Fibroblast of mammary gland (primary cell): ENCODE results near the gene AKR1C2.
"Not testable (repeated sequence)": the region's sequence is repeated elsewhere in the genome, so short reads cannot be mapped to it uniquely, and the experiment has no call there.

ENCODE experiments used
- DNase-seq: peaks from one replicate; pipeline ENCODE4 v3.0.0-alpha.2; 2010; ENCODE audit warnings: low read depth
- H3K4me3 ChIP-seq: 2 replicates; pipeline ENCODE4 v1.5.1; 2011; ENCODE audit warnings: low read depth, mild to moderate bottlenecking, low read length, moderate library complexity; ENCODE audit not compliant: control insufficient read depth
- TF ChIP-seq, protein P1 (sequence below): conservative IDR thresholded peaks from 2 replicates; pipeline ENCODE4 v1.5.1; 2011; ENCODE audit warnings: low read depth, low read length, inconsistent platforms; ENCODE audit not compliant: control insufficient read depth, insufficient read depth

AKR1C2 gene

DNA sequence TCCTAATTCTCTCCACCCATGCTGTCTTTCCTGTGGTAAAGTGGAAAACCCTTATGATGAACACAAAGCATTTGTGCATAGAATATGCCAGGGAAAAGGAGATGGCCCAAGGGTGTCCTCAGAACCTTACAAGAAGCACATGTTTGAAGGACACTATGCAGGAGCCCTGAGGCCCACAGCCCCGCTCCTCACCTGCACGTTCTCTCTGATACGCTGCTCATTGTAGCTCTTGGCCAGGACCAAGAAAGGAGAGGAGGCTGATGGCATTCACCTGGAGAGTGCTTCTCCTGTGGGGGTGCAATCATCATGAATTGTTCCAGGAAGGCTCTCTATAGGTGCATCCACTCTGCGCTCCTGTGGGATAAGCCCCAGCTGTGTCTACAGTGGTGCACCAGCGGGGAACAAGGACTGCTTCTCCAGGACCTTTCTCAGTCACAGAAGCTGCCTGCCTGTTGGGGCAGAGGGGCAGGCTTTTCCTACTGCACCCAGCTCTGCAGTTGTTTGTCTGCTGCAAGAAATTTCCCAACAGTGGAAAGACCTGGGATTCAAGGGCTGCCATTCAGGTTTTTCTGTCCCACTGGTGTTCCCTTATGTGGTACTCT, 19.9 kb downstream of the AKR1C2 start:
- TF ChIP-seq, protein P1, sequence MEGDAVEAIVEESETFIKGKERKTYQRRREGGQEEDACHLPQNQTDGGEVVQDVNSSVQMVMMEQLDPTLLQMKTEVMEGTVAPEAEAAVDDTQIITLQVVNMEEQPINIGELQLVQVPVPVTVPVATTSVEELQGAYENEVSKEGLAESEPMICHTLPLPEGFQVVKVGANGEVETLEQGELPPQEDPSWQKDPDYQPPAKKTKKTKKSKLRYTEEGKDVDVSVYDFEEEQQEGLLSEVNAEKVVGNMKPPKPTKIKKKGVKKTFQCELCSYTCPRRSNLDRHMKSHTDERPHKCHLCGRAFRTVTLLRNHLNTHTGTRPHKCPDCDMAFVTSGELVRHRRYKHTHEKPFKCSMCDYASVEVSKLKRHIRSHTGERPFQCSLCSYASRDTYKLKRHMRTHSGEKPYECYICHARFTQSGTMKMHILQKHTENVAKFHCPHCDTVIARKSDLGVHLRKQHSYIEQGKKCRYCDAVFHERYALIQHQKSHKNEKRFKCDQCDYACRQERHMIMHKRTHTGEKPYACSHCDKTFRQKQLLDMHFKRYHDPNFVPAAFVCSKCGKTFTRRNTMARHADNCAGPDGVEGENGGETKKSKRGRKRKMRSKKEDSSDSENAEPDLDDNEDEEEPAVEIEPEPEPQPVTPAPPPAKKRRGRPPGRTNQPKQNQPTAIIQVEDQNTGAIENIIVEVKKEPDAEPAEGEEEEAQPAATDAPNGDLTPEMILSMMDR: no peak
- DNase-seq: no peak
- H3K4me3 ChIP-seq: no peak overlapping the region

DNA sequence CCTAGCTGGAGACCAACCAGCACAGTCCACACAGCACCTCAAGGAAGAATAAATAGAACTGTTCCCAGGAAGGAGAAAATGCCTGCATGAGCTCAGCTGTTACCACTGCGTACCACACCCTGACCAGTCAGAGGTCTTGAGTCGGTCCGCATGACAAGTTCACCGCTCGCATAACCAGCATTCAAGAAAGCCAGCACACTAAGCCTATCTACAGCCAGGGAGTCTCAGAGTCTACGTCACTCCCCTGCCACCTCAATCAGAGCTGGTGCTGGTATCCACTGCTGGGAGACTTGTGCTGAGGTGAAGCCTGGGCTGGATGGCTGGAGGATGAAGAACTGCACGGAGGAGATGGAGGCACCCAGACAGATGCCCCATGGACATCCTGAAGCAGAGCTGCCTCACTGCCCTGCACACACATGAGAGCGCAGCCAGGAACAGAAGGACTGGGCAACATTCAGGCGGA, 20.9 kb downstream of the AKR1C2 start:
- TF ChIP-seq, protein P1: no peak
- H3K4me3 ChIP-seq: no peak overlapping the region
- DNase-seq: peak; percentile 66

DNA sequence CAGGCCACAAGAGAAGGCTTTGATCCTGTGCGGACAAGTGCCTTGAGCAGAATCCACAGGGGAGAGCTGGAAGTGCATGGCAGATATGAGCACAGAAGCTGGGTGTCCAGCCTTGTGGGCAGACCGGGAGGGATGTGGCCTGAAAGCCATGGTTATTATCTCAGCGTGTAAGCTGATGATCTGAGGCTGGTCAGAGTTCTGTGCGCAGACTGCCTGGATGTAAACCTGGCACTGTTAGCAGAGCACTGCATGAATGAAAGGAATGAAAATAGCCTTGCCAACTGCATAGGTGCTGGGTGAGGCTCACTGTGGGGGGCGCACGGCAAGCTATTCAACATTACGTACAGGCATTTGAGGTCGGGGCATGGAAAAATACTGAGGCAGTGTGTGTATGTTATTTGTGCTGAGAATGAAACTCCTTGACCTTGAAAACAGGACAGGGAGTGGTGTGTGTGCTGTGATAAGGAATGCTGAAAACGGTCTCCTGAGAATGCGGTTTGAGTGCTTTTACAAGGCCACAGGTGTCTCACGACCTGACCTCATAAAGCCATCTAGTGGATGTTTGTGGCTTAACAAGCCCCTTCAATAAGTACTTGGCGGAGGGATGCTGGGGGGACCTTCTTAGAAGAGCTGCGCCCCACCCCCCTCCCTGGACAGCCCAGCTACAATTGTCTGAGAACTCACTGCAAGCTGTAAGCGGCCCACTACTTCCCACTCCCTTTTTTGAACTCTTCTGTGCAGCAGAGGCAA, 21.8 kb downstream of the AKR1C2 start:
- DNase-seq: peak; percentile 69
- TF ChIP-seq, protein P1: peak; percentile 52
- H3K4me3 ChIP-seq: no peak overlapping the region

DNA sequence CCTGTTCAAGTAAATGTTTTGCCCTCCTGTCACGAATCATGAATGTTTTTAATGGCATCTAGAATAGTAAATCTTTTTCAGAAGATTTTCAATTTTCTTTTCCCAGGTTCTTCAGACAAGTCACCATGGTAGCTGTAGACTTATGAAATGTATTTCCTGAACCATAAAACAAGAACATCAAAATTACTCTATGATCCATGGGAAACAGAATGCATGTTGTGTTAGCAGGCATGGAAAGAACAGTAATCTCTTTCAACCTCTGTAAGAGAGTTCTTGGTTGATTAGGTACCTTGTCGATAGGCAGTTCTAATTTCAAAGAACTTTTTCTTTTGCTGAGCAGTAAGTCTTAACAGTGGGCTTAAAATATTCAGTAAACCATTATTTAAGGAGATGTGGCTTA, 22.9 kb downstream of the AKR1C2 start:
- no peak for DNase-seq
- TF ChIP-seq, protein P1: no peak
- no peak overlapping the region for H3K4me3 ChIP-seq

DNA sequence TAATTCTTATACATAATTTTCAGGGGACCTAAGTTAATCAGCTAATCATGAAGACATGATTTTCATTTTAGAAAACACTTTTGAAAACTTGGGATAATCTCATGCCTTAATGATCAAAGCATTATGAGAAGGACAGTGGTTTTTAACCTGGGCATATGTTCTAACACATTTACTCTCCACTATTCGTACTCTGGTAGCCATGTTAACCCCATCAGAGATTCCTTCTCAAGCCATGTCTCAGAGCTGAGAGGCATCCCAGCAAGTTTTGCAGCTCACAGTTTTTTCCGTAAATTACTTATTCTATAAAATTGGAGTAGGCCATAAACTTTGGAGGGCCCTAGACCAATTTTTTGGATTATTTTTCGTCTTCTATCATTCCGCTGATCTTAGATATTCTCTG, 24.8 kb downstream of the AKR1C2 start:
- no peak for DNase-seq
- no peak overlapping the region for H3K4me3 ChIP-seq
- TF ChIP-seq, protein P1: no peak

DNA sequence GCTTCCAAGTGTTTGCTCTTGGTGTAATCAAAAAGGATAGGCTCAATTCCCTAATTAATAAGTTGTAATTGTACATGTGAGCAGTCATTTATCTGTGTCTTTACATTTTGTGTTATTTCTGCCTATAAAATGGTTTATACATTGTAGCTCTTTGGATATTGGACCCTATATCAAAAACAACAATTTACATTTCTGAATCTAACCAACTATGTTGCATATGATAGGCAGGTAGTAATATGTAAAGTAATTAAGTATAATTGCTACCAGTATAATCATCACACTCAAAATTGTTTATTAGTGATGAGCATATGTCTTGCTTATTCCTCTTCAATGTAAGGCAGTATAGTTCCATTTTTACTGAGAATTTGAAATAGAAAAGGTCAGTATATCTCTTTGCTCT, 26.6 kb downstream of the AKR1C2 start:
- TF ChIP-seq, protein P1: no peak
- no peak for DNase-seq
- no peak overlapping the region for H3K4me3 ChIP-seq

DNA sequence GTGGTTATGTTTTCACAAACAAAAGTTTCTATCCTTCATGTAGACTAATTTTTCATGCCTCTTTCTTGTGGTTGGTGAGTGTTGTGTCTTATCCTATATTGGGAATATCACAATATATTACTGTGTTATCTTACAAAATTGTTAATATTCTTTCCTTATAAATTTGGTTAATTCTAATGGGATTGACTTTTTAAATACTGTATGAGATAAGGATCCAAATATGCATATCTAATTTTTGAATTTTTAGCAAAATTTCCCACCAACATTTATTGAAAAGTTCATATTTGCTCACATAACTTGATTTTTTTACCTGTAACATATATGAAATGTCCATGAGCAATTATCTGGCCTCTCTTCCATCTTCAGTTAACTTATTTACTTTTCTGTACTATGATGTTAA, 29.3 kb downstream of the AKR1C2 start:
- DNase-seq, H3K4me3 ChIP-seq: not testable (repeated sequence)

DNA sequence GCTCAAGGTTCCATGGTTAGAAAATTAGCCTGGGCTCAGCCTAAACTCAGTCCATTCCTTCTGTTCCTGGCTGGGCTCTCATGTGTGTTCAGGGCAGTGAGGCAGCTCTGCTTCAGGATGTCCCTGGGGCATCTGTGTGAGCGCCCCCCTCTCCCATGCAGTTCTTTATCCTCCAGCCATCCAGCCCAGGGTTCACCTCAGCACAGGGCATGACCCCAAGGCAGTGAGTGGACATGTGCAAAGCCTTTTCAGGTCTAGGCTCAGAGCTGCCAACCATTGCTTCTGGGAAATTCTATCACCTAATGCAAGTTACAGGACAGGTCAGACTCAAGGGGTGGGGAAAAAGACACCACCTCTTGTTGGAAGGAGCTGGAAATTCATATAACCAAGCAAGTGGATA, 30.4 kb downstream of the AKR1C2 start:
- H3K4me3 ChIP-seq, DNase-seq: not testable (repeated sequence)

DNA sequence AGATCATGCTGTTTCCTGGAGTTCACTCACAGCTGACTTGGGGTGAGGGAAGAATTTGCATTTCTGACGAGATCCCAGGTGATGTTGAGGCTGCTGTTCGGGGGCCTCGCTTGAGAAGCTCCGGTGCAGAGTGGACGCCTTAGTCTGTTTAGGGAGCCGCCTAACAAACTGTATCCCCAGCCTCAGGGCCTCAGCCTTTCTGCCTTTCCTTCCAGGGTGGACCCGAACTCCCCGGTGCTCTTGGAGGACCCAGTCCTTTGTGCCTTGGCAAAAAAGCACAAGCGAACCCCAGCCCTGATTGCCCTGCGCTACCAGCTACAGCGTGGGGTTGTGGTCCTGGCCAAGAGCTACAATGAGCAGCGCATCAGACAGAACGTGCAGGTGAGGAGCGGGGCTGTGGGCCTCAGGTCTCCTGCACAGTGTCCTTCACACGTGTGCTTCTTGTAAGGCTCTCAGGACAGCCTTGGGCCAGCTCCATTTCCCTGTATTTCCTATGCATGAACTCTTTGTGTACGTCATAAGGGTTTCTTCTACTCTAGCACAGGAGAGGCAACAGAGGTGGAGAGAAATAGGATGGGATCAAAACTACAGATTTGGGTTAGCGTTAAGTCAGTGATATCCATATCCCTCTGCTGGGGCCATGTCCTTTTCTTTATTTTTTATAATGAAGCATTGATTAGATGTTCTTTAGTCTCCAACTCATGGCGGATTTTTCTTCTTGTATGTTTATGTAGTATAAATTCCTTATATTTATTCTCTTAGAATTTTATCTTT, 31.1 kb downstream of the AKR1C2 start:
- not testable (repeated sequence) for H3K4me3 ChIP-seq, DNase-seq

DNA sequence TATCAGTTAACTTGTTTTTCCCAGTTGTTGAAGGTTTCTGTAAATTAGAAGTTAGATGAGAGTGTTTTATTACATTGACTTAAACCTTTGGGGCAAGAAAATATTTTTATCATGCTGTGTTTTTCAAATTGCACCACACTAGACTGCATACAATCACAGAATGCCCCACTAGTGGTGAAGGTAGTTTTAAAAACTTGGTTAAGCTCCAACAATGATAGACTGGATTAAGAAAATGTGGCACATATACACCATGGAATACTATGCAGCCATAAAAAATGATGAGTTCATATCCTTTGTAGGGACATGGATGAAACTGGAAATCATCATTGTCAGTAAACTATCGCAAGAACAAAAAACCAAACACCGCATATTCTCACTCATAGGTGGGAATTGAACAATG, 33.3 kb downstream of the AKR1C2 start:
- DNase-seq, H3K4me3 ChIP-seq: not testable (repeated sequence)
